ENCODE results near the gene LEPR. TPM values are rescaled to one million over a fixed set of nuclear protein-coding genes. Genes with fewer than 3 reads are reported as not detected.

LEPR gene
- total RNA-seq, 1 donor from 2014 or later: 9.7 TPM

DNA sequence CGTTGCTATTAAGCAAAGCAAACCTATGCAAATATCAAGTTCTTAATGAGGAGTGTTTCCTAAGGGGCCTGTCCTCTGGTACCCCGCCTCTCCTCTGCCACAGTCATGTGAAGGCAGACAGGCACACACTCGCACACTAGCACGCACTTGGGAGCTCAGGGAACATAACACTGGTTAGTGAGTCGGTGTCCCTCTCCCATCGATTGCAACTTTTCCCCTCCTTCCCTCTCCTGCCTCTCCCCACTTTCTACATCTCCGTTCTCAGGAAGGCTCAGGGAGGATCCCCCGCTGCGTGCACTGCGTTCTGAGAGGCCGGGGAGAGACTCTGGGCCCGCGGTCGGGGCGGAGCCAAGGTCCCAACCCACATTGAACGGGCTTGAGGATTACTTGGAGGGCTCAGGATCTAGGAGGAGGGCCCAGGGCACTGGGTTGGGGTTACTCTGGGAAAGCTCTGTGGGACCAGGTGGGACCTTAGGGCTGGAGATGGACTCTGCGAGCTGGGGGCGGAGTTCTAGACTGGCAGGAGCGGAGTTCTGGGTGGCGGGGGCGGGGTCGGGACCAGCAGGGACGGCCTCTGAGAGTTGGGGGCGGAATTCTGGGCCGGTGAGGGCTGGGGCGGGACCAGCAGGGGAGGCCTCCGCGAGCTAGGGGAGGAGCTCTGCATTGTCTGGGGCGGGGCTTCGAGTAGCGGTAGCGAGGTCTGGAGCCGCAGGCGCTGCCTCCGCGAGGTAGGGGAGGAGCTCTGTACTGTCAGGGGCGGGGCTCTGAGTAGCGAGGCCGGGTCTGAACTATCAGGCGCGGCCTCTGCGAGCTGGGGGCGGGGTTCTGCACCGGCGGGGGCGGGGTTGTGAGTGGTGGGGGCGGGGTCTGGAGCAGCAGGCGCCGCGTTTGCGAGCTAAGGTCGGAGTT, 533 bp upstream of the LEPR start:
- Histone ChIP-seq H3K9me3 (no peaks in the 10 kb centered on the region), H3K27me3 (no peaks in the 10 kb centered on the region), H3K27ac (peak overlapping the region; percentile 96 to 99), H3K36me3 (no peaks in the 10 kb centered on the region), H3K4me1 (peaks cover 4 to 19% of the 10 kb centered on the region in 2 donors), H3K4me3 (peak overlapping the region; percentile 85 to 93)
- peak; percentile 93 to 99 for DNase-seq (ENCODE audit: low spot score in 2 of 2)
- intact Hi-C loops (cut with DNase I): loop anchor here (2.0 to 10.0 kb wide), 4 partner anchors 165 to 1828 kb away; partner anchors contain the start of gene PGM1
- TF ChIP-seq, protein P1, sequence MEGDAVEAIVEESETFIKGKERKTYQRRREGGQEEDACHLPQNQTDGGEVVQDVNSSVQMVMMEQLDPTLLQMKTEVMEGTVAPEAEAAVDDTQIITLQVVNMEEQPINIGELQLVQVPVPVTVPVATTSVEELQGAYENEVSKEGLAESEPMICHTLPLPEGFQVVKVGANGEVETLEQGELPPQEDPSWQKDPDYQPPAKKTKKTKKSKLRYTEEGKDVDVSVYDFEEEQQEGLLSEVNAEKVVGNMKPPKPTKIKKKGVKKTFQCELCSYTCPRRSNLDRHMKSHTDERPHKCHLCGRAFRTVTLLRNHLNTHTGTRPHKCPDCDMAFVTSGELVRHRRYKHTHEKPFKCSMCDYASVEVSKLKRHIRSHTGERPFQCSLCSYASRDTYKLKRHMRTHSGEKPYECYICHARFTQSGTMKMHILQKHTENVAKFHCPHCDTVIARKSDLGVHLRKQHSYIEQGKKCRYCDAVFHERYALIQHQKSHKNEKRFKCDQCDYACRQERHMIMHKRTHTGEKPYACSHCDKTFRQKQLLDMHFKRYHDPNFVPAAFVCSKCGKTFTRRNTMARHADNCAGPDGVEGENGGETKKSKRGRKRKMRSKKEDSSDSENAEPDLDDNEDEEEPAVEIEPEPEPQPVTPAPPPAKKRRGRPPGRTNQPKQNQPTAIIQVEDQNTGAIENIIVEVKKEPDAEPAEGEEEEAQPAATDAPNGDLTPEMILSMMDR (IDR thresholded peaks at IDR 0.05): no peak

DNA sequence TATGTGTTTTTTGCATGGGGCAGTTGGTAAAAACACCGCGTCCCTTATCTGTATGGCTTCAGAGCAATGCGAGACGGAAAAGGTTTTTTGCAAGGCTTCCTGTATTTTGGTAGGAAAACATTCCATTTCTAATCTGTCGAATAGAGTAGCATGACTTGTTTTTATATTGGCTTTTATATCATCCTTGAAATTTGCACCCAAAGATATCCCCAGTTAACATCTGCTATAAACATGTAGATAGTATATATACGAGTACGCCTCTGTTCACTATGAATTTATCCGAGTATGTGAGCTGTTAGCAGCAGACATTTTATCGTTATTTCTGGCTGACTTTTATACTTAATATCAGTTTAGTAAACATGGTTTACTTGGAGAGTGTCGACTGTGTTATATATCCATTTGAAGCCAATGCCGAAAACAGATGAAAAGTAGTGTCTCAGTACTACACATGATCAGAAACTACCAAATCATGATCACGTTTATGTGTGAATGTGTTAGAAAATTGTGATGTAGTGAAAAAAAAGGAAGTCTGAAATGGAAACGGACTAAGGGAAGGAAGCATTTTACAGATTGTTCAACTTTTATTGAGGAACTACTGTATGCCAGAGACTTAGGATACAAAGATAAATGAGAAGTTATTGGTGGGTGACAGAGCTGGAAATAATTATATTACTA, 1.0 kb downstream of the LEPR start:
- intact Hi-C loops (cut with DNase I): loop anchor here (2.0 to 10.0 kb wide), 4 partner anchors 167 to 1829 kb away; partner anchors contain the start of gene PGM1
- Histone ChIP-seq H3K27ac (peak overlapping the region; percentile 96 to 99), H3K4me1 (peaks cover 4 to 22% of the 10 kb centered on the region in 2 donors), H3K27me3 (no peaks in the 10 kb centered on the region), H3K9me3 (no peaks in the 10 kb centered on the region), H3K4me3 (peak overlapping the region; percentile 85 to 93), H3K36me3 (peaks cover 4 to 11% of the 10 kb centered on the region in 2 donors)
- DNase-seq (ENCODE audit: low spot score in 2 of 2): no peak
- TF ChIP-seq, protein P1 (IDR thresholded peaks at IDR 0.05): no peak

DNA sequence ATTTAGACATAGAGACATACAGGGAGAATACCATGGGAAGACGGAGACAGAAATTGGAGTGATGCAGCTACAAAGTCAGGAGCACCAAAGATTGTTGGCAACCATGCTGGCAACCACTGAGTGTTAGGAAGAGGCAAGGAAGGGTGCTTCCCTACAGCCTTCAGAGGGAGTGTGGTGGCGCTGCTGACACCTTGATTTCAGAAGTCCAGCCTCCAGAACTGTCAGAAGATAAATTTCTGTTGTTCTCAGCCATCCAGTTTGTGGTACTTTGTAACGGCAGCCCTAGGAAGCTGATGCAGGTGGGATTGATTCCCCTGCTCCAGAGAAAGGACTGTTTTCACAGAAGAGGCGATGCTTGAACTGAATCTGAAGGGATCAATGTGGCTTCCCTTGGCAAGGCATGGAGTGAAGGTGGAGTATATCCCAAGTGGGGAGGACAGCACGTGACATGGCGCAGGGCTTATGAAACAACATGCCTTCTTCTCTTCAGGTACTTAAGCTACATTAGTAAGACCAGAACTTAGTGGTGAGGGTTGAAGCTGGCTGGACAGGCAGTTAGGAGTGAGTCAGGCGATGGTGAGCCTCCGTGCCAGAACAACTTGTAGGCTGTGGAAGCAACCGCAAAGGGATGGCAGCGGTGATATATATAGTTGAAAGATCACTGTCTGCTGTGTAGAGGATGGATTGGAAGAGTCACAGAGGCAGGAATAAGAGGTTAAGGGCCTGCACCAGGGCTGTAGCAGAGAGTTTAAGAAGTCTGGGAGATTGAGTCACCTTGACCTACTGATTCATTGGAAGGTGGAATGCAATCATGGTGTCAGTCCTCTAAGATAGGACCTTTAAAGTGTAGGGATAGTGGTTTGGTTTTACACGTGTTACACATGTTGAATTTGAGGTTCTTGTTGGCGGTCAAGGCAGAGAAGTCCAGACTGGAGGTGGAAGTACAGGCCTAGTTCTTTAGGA, 2.1 kb downstream of the LEPR start:
- TF ChIP-seq, protein P1 (IDR thresholded peaks at IDR 0.05): no peak
- H3K9me3 ChIP-seq: no peaks in the 10 kb centered on the region
- peaks cover 4 to 22% of the 10 kb centered on the region in 2 donors for H3K4me1 ChIP-seq
- intact Hi-C loops (cut with DNase I): loop anchor here (5.0 to 10.0 kb wide), 2 partner anchors 842 to 1830 kb away; partner anchors contain the start of gene PGM1
- H3K27ac ChIP-seq: peak overlapping the region; percentile 96 to 99
- peak overlapping the region; percentile 85 to 93 for H3K4me3 ChIP-seq
- peaks cover 9 to 20% of the 10 kb centered on the region in 2 donors for H3K36me3 ChIP-seq
- no peak for DNase-seq (ENCODE audit: low spot score in 2 of 2)
- H3K27me3 ChIP-seq: no peaks in the 10 kb centered on the region

DNA sequence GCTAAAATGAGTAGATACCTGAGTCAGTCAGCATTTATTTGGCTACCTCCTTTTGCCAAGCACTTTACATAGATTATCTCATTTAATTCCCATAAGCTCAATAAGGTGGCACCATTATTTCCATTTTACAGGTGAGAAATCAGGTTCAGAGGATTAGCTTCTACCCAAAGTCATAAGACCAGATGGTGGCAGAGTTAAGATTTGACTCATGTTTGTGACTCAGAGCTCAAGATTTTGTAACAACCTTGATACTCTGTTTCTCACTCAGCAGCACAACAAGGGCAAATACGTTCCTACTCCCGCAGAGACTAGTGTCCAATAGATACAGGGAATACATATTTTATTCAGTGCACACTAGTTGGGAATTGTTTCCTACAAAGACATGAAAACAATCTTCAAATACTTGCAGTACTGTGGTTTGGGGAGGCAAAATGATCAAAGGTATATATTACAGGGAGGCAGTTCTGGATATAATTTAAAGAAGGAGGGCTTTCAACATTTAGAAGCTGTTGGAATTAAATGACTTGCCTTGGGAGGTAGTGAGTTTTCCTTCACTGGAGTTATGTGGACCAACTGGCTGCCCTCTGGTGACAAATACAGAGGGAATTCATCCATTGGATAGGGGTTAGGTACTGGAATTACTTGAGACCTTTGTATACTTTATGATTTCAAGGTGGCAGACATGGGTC, 3.6 kb downstream of the LEPR start:
- Histone ChIP-seq H3K9me3 (no peaks in the 10 kb centered on the region), H3K27ac (no peak overlapping the region), H3K4me3 (no peak overlapping the region), H3K36me3 (peaks cover 9 to 28% of the 10 kb centered on the region in 2 donors), H3K4me1 (peaks cover 4 to 23% of the 10 kb centered on the region in 2 donors), H3K27me3 (no peaks in the 10 kb centered on the region)
- DNase-seq (ENCODE audit: low spot score in 2 of 2): no peak
- intact Hi-C loops (cut with DNase I): loop anchor here (5.0 to 10.0 kb wide), 2 partner anchors 841 to 1832 kb away; partner anchors contain the start of gene PGM1
- TF ChIP-seq, protein P1 (IDR thresholded peaks at IDR 0.05): no peak

All from ascending aorta (tissue), 2 donors.